GM06990 (cell line): ENCODE measurements around the gene HHIPL1.

ENCODE experiments used
- DNase-seq: peaks from one replicate; pipeline ENCODE4 v3.0.0-alpha.2; 2011; ENCODE audit not compliant: insufficient read length; ENCODE audit errors: extremely low read depth
- H3K27me3 ChIP-seq: replicated peaks from 2 replicates; pipeline ENCODE4 v1.6.0; 2011; ENCODE audit warnings: low read length; ENCODE audit not compliant: control insufficient read depth, insufficient read depth
- H3K36me3 ChIP-seq: 2 replicates; pipeline ENCODE4 v1.5.1; 2011; ENCODE audit warnings: low read length; ENCODE audit not compliant: control insufficient read depth, insufficient read depth
- H3K4me3 ChIP-seq: replicated peaks from 2 replicates; pipeline ENCODE4 v1.5.1; 2011; ENCODE audit warnings: low read depth, mild to moderate bottlenecking, control low read depth, low read length
- CTCF ChIP-seq: IDR thresholded peaks from 2 replicates; pipeline ENCODE4 v1.5.1; 2011; ENCODE audit warnings: low read length, control low read depth, mild to moderate bottlenecking, inconsistent platforms; ENCODE audit not compliant: insufficient read depth, poor library complexity, severe bottlenecking

The HHIPL1 gene

GRCh38 chr14:99688210-99688581 lies 43.3 kb downstream of the HHIPL1 start:
- peaks cover 3% of the 10 kb centered on the region for H3K27me3 ChIP-seq
- DNase-seq: no peak
- TF ChIP-seq CTCF: no peak
- no peaks in the 10 kb centered on the region for H3K36me3 ChIP-seq
- H3K4me3 ChIP-seq: no peak overlapping the region

GRCh38 chr14:99688629-99689028 lies 43.7 kb downstream of the HHIPL1 start:
- Histone ChIP-seq H3K4me3 (no peak overlapping the region), H3K36me3 (no peaks in the 10 kb centered on the region), H3K27me3 (peaks cover 3% of the 10 kb centered on the region)
- no peak for DNase-seq
- TF ChIP-seq CTCF: no peak

- H3K27me3 ChIP-seq: peaks cover 3% of the 10 kb centered on the region
- H3K36me3 ChIP-seq: no peaks in the 10 kb centered on the region
- TF ChIP-seq CTCF: no peak
- no peak overlapping the region for H3K4me3 ChIP-seq
- DNase-seq: no peak
Measured at GRCh38 chr14:99689266-99690236, 44.6 kb downstream of the HHIPL1 start.

- Histone ChIP-seq H3K36me3 (no peaks in the 10 kb centered on the region), H3K27me3 (peaks cover 2% of the 10 kb centered on the region), H3K4me3 (no peak overlapping the region)
- no peak for DNase-seq
- no peak for TF ChIP-seq CTCF
Measured at GRCh38 chr14:99690636-99691035, 45.7 kb downstream of the HHIPL1 start.

- no peaks in the 10 kb centered on the region for H3K36me3 ChIP-seq
- peaks cover 1% of the 10 kb centered on the region for H3K27me3 ChIP-seq
- no peak overlapping the region for H3K4me3 ChIP-seq
- TF ChIP-seq CTCF: no peak
- no peak for DNase-seq
Measured at GRCh38 chr14:99691111-99691885, 46.4 kb downstream of the HHIPL1 start.
